ENCODE results near the gene FXN.
A peak's percentile ranks its signal among the peaks of the same experiment; 100 is the strongest.
"Not testable (repeated sequence)": the region's sequence is repeated elsewhere in the genome, so short reads cannot be mapped to it uniquely, and the experiment has no call there.

FXN gene

DNA sequence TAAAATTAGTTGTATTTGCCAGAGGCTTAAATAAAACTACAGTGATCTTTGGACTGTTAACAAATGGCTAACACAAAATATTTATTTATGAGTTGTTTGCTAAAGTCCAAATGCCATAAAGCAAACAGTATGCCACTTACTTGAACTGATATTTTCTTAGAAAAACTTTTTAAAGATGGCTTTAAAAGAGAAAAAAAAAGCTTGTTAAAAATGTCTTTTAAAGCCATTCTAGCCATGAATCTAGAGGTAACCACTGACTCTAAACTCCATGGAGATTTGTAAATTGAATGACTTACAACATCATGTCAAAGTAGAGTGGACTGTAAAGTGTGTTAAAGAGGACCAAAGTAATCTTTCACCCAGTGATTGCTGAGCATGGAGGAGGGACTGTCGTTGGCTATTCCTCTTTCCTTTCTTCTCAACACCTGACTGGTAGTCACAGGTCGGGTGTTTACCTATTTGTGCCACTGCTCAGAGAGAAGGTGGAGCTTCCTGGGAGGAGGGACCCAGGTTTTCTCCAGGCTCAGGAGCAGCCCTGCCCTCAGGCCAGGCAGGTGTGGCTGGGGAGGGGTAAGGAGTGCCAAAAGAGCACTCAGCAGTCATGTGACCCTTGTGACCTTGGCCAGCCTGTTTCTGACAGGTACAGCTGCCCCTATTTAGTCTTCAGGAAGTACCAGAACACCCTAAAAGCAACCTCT is 69.4 kb downstream of the FXN start:
- TF ChIP-seq, protein P1, sequence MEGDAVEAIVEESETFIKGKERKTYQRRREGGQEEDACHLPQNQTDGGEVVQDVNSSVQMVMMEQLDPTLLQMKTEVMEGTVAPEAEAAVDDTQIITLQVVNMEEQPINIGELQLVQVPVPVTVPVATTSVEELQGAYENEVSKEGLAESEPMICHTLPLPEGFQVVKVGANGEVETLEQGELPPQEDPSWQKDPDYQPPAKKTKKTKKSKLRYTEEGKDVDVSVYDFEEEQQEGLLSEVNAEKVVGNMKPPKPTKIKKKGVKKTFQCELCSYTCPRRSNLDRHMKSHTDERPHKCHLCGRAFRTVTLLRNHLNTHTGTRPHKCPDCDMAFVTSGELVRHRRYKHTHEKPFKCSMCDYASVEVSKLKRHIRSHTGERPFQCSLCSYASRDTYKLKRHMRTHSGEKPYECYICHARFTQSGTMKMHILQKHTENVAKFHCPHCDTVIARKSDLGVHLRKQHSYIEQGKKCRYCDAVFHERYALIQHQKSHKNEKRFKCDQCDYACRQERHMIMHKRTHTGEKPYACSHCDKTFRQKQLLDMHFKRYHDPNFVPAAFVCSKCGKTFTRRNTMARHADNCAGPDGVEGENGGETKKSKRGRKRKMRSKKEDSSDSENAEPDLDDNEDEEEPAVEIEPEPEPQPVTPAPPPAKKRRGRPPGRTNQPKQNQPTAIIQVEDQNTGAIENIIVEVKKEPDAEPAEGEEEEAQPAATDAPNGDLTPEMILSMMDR (IDR thresholded peaks at IDR 0.05; ENCODE audit: control insufficient read depth, extremely low read depth, insufficient read depth) = no peak
- no peak overlapping the region for H3K4me3 ChIP-seq (ENCODE audit: low read depth, low read length)
- peak; percentile 89 for DNase-seq (ENCODE audit: low read depth)

DNA sequence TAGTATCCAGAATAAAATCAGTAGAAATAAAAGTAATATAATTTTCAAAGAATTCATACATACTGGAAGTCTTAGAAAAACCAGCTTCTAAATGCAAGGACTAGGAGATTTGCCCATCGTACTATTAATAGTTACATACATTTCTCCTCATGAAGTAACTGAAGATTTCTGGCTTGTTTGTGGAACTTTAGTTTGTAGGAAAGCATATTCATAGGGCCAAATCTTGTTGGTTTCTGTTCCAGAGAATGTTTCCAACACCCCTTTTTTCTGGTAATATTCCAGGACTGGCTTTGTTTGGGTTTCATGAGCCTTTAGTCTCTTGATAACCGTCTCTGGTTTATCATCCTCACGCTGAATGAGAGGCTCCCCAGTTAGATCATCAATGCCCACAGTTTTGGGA is 72.2 kb downstream of the FXN start:
- TF ChIP-seq, protein P1 (IDR thresholded peaks at IDR 0.05; ENCODE audit: control insufficient read depth, extremely low read depth, insufficient read depth) = no peak
- DNase-seq (ENCODE audit: low read depth) = no peak
- H3K4me3 ChIP-seq (ENCODE audit: low read depth, low read length) = no peak overlapping the region

DNA sequence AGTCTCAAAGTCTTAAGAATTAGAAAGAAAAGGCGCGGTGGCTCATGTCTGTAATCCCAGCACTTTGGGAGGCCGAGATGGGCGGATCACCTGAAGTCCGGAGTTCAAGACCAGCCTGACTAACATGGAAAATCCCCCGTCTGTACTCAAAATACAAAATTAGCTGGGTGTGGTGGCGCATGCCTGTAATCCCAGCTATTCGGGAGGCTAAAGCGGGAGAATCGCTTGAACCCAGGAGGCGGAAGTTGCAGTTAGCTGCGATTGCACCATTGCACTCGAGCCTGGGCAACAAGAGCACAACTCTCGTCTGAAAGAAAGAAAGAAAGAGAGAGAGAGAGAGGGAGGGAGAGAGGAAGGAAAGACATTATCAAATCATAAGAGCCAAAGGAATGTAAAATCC is 73.2 kb downstream of the FXN start:
- not testable (repeated sequence) for H3K4me3 ChIP-seq (ENCODE audit: low read depth, low read length); DNase-seq (ENCODE audit: low read depth)

DNA sequence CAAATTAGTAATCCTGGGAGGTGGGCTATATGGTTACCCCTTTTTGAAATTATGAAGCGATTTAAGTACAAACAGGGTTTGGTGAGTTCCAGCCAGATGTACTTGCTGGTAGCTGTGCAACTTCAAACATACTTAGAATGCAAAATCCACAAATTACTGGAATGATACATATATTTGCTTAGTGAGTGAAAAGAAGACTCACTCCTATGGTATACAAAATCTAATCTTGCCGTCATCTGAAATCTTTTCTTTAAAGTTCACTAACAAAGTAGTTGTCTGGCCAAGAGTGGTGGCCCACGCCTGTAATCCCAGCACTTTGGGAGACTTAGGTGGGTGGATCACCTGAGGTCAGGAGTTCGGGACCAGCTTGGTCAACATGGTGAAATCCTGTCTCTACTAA is 73.6 kb downstream of the FXN start:
- TF ChIP-seq, protein P1 (IDR thresholded peaks at IDR 0.05; ENCODE audit: control insufficient read depth, extremely low read depth, insufficient read depth) = no peak
- no peak overlapping the region for H3K4me3 ChIP-seq (ENCODE audit: low read depth, low read length)
- DNase-seq (ENCODE audit: low read depth) = no peak

DNA sequence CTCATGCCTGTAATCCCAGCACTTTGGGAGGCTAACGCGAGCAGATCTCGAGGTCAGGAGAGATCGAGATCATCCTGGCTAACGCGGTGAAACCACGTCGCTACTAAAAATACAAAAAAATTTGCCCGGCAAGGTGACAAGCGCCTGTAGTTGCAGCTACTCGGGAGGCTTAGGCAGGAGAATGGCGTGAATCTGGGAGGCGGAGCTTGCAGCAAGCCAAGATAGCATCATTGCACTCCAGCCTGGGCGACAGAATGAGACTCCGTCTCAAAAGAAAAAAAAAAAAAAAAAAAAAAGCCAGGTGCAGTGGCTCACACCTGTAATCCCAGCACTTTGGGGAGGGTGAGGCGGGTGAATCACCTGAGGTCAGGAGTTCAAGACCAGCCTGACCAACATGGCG is 77.1 kb downstream of the FXN start:
- H3K4me3 ChIP-seq (ENCODE audit: low read depth, low read length); DNase-seq (ENCODE audit: low read depth): not testable (repeated sequence)

DNA sequence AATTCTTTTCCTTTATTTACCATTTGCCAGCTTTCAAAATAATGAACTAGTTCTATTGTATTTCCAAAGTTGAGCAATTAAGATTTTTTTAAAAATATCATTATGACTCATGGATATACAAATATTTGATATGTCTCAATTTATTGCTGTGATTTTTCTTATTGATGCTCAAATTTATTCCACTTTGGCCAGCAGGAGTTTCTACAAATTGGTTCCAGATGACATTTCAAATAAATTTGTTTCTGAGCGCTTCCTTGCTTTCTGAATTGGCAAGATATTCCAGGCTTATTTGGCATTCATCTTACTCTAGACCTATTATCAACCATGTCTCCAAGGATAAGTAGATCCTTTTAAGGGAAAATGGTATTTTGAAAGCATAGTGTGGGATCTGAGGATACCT is 80.1 kb downstream of the FXN start:
- H3K4me3 ChIP-seq (ENCODE audit: low read depth, low read length) = no peak overlapping the region
- DNase-seq (ENCODE audit: low read depth) = no peak
- TF ChIP-seq, protein P1 (IDR thresholded peaks at IDR 0.05; ENCODE audit: control insufficient read depth, extremely low read depth, insufficient read depth) = no peak

DNA sequence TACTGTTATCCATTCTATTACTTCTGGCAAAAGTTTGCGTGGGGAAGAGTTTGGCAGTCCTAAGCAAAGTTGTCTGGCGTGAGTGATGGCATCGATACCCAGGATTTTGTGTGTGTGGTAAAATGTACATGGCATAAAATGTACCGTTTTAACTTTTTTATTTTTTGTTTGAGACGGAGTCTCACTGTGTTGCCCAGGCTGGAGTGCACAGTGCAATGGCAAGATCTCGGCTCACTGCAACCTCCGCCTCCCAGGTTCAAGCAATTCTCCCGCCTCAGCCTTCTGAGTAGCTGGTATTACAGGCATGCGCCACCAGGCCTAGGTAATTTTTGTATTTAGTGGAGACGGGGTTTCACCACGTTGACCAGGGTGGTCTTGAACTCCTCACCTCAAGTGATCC is 83.1 kb downstream of the FXN start:
- H3K4me3 ChIP-seq (ENCODE audit: low read depth, low read length) = no peak overlapping the region
- no peak for DNase-seq (ENCODE audit: low read depth)
- TF ChIP-seq, protein P1 (IDR thresholded peaks at IDR 0.05; ENCODE audit: control insufficient read depth, extremely low read depth, insufficient read depth) = no peak

DNA sequence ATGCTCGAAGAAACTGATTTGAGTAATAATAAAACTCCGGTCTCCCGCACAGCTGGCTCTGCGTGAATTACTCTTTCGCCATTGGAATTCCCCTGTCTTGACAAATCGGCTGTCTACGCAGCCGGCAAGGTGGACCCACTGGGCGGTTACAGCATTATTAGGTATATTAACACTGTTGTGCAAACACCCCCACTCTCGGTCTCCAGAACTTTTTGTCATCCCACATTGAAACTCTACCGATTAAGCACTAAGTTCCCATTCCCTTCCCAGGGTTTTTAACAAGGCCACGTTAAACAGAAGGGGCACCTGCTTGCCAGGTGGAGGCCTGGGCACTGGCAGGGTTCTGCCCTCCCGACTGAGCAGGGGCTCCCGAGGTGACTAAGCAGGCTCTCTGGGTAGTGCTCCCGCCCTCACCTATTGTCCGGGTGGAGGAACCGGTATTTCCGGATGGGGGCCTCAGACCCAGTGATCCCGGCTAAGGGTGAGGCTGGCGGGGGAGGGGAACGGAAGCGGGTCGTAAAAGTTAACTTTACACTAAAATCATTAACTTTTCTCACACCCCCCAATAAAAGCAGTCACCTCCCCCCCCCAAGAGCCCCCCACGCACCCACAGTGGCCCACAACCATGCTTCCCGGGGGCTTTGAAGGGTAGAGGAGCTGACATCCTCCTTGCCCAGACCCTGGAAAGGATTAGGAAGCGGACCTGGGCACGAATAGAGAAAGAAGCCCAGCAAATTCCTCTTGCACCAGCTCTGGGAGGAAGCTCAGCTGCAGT is 85.0 kb downstream of the FXN start:
- H3K4me3 ChIP-seq (ENCODE audit: low read depth, low read length) = peak overlapping the region; percentile 60
- TF ChIP-seq, protein P1 (IDR thresholded peaks at IDR 0.05; ENCODE audit: control insufficient read depth, extremely low read depth, insufficient read depth) = no peak
- DNase-seq (ENCODE audit: low read depth) = peak; percentile 92

All from LNCaP clone FGC (cell line).